Osteoblast (primary cell): ENCODE results near the gene COL27A1. TPM values are rescaled to one million over a fixed set of nuclear protein-coding genes. Genes with fewer than 3 reads are reported as not detected.

Experiments
- DNase-seq: peaks from one replicate; pipeline ENCODE4 v3.0.0; 2011; ENCODE audit warnings: low spot score, mixed read lengths; ENCODE audit not compliant: insufficient read length; ENCODE audit errors: missing footprints
- H2AFZ ChIP-seq: 2 replicates; pipeline ENCODE4 v1.6.0; 2011; ENCODE audit warnings: mild to moderate bottlenecking, low read length
- H3K27ac ChIP-seq: 2 replicates; pipeline ENCODE4 v1.5.1; 2011; ENCODE audit warnings: mild to moderate bottlenecking, low read depth, low read length, moderate library complexity
- H3K27me3 ChIP-seq: 2 replicates; pipeline ENCODE4 v1.6.0; 2012; ENCODE audit warnings: mild to moderate bottlenecking, control low read depth, inconsistent platforms, low read length, moderate library complexity; ENCODE audit not compliant: insufficient read depth
- H3K36me3 ChIP-seq: 2 replicates; pipeline ENCODE4 v1.5.1; 2011; ENCODE audit warnings: mild to moderate bottlenecking, low read length, control low read depth, moderate library complexity; ENCODE audit not compliant: insufficient read depth
- H3K4me1 ChIP-seq: 2 replicates; pipeline ENCODE4 v1.5.1; 2011; ENCODE audit warnings: mild to moderate bottlenecking, low read length, control low read depth, moderate library complexity; ENCODE audit not compliant: insufficient read depth
- H3K4me2 ChIP-seq: 2 replicates; pipeline ENCODE4 v1.6.0; 2011; ENCODE audit warnings: mild to moderate bottlenecking, low read length; ENCODE audit not compliant: insufficient read depth
- H3K4me3 ChIP-seq: fragments of 200-600 bp; sonication (generic); 3 replicates; pipeline ENCODE4 v1.5.1; 2012; ENCODE audit warnings: mild to moderate bottlenecking, low read length, inconsistent platforms; ENCODE audit not compliant: insufficient read depth
- H3K79me2 ChIP-seq: 2 replicates; pipeline ENCODE4 v1.6.0; 2012; ENCODE audit warnings: mild to moderate bottlenecking, low read length, control low read depth, inconsistent platforms; ENCODE audit not compliant: insufficient read depth
- H3K9me3 ChIP-seq: 2 replicates; pipeline ENCODE4 v1.5.1; 2011; ENCODE audit warnings: low read depth, low read length, control low read depth
- H4K20me1 ChIP-seq: 2 replicates; pipeline ENCODE4 v1.6.0; 2012; ENCODE audit warnings: mild to moderate bottlenecking, low read length, control low read depth; ENCODE audit not compliant: insufficient read depth
- CTCF ChIP-seq: IDR thresholded peaks from 2 replicates; pipeline ENCODE4 v1.5.1; 2011; ENCODE audit warnings: mild to moderate bottlenecking, low read depth, low read length, moderate library complexity; ENCODE audit errors: extremely low read depth
- total RNA-seq: library from RNA; depleted of rRNA; stranded (reverse); fragments of >200 nt; gene quantifications from 2 replicates; pipeline ENCODE4 v1.2.3, GENCODE V29; 2012

Gene COL27A1
- total RNA-seq, 1 donor: 10.1 TPM

- H3K79me2 ChIP-seq: no peaks in the 10 kb centered on the region
- DNase-seq: no peak
- TF ChIP-seq CTCF: no peak
- H3K4me3 ChIP-seq: no peak overlapping the region
- H2AFZ ChIP-seq: no peak overlapping the region
- no peaks in the 10 kb centered on the region for H3K9me3 ChIP-seq
- peaks cover 25% of the 10 kb centered on the region for H3K36me3 ChIP-seq
- no peak overlapping the region for H3K27ac ChIP-seq
- no peaks in the 10 kb centered on the region for H3K4me1 ChIP-seq
- no peak overlapping the region for H3K4me2 ChIP-seq
- H3K27me3 ChIP-seq: no peaks in the 10 kb centered on the region
- no peaks in the 10 kb centered on the region for H4K20me1 ChIP-seq
Measured at GRCh38 chr9:114294664-114295063, 139.3 kb downstream of the COL27A1 start.

- H3K4me3 ChIP-seq: no peak overlapping the region
- H2AFZ ChIP-seq: no peak overlapping the region
- no peaks in the 10 kb centered on the region for H3K9me3 ChIP-seq
- TF ChIP-seq CTCF: no peak
- no peaks in the 10 kb centered on the region for H3K27me3 ChIP-seq
- H4K20me1 ChIP-seq: no peaks in the 10 kb centered on the region
- no peak overlapping the region for H3K4me2 ChIP-seq
- H3K27ac ChIP-seq: no peak overlapping the region
- peaks cover 30% of the 10 kb centered on the region for H3K36me3 ChIP-seq
- DNase-seq: no peak
- no peaks in the 10 kb centered on the region for H3K4me1 ChIP-seq
- H3K79me2 ChIP-seq: no peaks in the 10 kb centered on the region
Measured at GRCh38 chr9:114296338-114296737, 141.0 kb downstream of the COL27A1 start.

- Histone ChIP-seq H3K27me3 (no peaks in the 10 kb centered on the region), H3K9me3 (no peaks in the 10 kb centered on the region), H3K4me3 (no peak overlapping the region), H3K27ac (no peak overlapping the region), H4K20me1 (no peaks in the 10 kb centered on the region), H3K79me2 (no peaks in the 10 kb centered on the region), H3K4me2 (no peak overlapping the region), H3K36me3 (peaks cover 14% of the 10 kb centered on the region), H2AFZ (no peak overlapping the region), H3K4me1 (no peaks in the 10 kb centered on the region)
- TF ChIP-seq CTCF: no peak
- DNase-seq: no peak
Measured at GRCh38 chr9:114299286-114300152, 144.2 kb downstream of the COL27A1 start.

GRCh38 chr9:114300153-114300845, 145.0 kb downstream of the COL27A1 start:
- Histone ChIP-seq H3K36me3 (peaks cover 6% of the 10 kb centered on the region), H3K79me2 (no peaks in the 10 kb centered on the region), H3K4me3 (no peak overlapping the region), H3K27ac (no peak overlapping the region), H3K4me2 (no peak overlapping the region), H3K4me1 (no peaks in the 10 kb centered on the region), H3K9me3 (no peaks in the 10 kb centered on the region), H3K27me3 (no peaks in the 10 kb centered on the region), H4K20me1 (no peaks in the 10 kb centered on the region), H2AFZ (no peak overlapping the region)
- no peak for TF ChIP-seq CTCF
- DNase-seq: no peak
